SHP77 (cell line): Measurements from ENCODE around the gene IL1RAPL2.
"Not testable (repeated sequence)": the region's sequence is repeated elsewhere in the genome, so short reads cannot be mapped to it uniquely, and the experiment has no call there.

ENCODE experiments used
- DNase-seq, 2 experiments: peaks; one replicate each; lab custom pipeline; 2025; lab: John Stamatoyannopoulos, UW

Gene IL1RAPL2

DNA sequence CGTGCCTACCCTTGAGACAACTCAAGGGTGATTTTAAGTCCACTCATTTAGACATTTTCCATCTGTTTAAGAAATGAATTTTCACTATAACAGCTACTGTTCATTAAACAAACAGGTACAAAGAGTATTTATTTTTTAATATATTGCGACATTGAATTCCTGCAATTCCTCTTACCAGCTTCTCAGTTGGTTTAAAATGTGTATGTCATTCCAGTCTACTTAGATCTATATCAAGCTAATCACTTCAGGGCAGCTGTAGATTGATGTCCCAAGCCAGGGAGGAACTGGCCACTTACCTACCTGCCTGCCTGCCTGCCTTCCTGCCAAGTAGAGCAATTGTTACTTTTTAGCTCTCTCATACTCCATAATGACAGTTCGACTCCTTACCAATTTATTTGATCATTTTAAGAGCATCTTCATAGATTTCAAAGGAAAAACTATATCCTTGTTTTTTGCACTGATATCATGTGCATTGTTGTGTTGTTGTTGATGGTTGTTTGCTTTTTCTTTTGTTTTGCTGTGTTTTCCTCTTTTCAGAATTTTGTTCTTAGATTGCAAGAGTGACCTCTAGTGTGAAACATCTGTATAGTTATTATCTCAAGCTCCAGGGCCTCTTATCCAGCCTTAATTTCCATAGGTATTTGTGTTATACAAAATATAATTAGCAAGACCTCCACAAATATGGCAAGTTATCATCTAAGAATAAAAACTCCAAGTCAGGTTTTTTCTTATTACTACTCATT is 1135.5 kb downstream of the IL1RAPL2 start:
- DNase-seq, result no peak

DNA sequence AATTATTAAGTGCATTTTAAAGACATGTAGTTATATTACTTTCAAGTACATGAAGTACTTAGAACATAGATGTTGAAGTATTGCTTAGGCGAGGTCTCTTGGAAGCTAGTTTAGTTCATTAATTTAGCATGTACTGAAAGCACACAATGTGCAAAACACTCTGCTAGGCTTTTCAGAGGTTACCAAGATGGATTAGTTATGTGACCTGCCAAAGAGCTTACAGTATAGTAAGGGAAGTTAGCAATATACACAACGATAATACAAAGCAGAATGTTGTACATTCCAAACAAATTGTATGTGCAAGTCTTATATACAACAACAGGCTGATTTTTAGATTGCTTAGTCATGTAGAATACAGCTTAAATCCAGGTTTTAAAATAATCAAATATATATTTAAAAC is 1137.9 kb downstream of the IL1RAPL2 start:
- DNase-seq, result no peak

DNA sequence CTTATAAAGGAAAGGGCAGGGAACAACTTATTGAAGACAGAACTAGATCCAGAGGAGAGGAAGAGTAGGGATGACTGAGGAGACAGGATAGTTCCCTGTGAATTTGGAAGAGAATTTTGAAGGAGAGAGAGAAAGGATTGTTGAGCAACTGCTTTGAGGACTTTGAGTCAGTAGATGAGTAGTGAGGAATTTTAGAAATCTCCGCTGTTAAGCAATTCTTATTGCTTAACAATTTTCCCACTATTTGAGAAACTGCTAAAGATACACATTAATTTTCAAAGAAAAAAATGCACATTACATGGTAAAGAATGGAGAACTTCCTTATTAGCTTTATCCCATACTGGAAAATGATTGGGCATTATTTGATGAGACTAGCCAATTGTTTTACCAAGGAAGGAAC is 1140.0 kb downstream of the IL1RAPL2 start:
- DNase-seq, result no peak

DNA sequence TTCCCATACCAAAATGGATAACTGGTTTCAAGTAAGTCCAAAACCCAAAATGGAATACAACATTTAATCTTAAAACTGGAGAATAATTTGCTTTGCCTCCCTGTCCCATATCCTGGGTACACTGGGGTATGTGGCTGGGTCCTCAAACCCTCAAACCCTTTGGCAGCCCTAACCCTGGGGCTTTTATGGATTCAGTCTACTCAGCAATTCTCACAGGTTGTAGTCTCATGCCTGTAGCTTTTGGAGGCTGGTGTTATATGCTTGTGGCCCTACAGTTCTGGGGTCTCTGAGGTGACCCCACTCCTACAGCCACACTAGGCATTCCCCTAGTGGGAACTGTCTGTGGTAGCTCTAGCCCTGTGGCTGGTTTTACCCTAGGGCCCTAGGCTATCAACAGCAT is 1145.8 kb downstream of the IL1RAPL2 start:
- DNase-seq, result no peak

DNA sequence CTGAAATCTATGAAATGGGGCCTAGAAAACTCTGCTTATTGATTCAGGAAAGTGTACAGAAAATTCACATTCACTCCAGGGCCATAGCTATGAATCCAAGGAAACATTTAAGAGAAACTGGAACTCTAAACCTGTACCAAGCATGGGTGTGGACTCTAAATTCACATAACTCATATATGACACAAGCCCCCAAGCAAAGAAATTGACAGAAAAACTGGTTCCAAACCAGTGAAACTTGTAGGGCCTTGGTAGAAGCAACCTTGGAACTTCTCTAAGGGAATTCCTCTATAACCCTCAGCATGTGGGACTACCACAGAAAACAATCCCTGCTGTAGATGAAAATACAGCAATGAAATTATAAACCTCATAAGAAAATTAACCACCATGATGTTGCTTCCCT is 1149.7 kb downstream of the IL1RAPL2 start:
- no peak for DNase-seq

DNA sequence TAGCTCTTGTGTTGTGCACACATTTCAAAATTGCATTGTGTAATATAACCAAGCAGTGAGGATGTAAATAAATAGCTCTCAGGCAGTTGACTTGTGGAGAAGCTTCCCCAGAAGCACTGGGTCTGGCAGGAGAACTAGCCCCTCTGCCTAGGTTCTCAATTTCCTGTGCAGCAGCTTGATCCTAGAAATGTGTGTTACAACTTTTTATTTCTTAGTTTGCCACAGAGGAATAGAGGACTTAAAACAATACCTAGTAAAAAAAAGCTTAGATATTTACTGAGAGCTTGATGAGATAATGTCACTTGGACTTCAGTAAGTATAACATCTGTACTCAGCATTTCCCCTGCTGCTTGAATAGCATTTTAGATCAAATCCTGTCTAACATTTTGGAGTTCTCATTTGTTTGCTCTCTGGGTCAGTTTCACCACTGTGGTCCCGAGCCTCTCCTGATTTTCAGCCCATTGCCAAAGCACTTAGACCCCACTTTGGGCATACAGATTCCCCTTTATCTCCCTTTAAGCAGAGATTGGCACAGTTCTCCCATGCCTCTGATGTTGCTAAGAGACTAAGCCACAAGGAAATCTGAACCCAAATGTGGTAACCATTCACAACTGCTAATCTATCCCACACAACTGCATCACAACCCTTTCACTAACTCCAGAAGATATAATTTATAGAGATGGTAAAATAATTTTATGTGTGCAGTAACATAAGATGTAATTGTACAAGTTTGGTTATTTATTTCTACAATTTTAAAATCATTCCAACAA is 1158.2 kb downstream of the IL1RAPL2 start:
- no peak for DNase-seq

DNA sequence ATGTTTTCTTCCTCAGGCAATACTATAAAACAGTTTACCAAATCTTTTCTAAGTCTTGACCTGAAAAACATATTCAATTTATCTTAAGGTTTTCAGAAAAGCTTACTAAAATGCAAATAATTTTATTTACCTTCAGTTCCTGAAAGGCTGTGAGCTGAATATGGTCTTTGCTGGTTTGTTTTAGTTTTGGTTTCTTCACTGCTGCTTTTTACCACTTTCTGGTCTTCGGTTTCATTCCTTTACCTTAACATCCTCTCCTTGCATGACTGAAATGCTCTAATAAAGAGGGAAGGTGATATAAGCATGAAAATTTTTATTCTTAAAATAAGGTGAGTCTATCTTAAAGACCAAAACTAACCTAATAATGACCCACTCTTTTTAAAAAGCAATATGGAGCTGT is 1159.2 kb downstream of the IL1RAPL2 start:
- DNase-seq, result no peak

DNA sequence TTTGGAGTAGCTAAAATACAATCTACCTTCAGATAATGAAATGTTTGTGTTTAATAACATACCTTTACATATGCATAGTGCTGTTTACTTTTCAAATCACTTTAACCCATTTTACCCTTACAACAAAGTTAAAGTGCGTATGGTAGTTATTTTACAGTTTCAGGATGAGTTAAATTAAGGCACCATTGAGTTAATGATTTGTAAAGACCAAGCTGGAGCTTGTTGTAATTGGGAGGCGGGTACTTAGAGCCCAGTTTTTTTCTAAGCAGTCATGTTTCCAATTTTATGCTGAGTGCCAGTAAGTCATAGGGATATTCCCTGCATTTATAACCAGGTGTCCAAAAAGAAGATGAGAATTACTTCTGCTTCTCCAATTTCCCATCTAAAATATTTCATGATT is 1172.2 kb downstream of the IL1RAPL2 start:
- DNase-seq, result no peak

DNA sequence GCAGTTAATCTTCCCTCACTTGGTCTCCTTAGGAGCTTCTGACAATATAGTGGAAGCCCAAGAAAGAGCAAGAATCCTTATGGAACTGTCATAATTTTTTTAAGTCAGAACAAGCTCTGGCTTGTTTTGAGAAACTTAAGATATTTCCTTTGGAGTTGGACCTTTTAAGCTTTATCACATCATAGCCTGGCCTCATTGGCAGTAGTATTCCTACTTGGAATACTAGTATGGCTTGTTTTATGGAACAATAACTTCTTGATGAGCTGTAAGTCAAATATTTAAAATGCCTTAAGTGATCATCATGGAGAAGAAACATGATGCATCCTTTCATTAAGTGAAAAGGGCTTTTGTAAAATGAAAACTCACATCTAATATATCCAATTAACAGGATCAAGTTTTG is 1178.3 kb downstream of the IL1RAPL2 start:
- DNase-seq, result no peak

DNA sequence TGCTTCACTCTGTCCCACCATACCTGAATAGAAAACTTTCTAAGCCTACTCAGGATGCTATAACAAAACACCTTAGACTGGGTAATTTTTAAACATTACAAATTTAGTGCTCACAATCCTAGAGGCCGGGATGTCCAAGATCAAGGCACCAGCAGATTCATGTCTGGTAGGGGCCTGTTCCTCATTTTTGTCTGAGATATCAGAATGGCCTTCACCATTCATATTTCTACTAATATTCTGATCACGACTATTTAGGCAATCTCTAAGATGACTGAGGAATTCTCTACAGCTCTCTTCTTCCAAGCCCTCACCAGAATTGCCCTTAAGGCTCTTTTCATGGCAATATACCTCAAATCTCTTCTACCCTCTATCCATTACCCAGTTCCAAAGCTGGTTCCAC is 1178.9 kb downstream of the IL1RAPL2 start:
- no peak for DNase-seq

DNA sequence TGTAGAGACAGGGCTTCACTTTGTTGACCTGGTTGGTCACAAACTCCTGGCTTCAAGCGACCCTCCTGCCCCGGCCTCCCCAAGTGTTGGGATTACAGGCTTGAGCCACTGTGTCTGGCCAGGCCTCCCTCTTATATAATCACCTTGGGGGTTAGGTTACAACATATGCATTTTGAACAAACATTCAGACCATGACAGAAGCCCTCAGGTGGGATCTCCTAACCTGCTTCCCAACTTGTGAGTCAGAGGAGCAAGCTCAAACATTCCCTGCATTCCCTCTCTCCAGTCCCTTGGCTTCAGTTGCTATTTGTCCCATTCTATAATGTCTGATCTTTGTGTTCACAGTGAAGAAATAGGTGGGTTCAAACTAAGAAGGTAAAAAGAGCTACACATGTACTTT is 1179.9 kb downstream of the IL1RAPL2 start:
- no peak for DNase-seq

DNA sequence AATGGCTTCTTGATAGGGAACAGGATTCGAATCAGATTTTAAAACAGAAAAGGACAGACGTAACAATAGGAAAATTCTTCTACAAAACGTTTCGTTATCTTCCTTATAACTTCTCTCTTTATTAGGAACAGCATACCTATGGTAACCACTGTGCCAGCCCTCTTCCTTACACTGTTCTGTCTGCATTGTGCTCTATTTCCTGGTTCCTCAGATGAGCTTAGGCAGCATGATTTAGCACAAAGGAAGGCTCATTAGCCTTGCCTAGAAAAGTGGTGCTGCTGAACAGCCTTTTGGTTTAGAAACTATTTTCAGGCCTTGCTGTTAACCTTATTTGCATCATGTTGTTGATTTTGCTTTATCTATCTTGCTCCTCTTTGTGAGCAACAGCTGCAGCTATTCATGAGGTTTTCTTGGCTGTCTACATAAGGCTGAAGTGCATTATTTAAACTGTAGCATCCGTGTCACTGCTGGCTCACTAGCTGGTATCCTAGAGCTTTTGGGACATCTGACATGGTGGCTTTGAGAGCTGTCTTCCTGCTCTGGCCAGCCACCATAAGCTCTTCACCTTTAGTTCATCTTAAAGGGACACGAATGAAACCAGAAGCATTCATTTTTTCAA is 1186.4 kb downstream of the IL1RAPL2 start:
- peak in 1 of 2 experiments; percentile 22 for DNase-seq

DNA sequence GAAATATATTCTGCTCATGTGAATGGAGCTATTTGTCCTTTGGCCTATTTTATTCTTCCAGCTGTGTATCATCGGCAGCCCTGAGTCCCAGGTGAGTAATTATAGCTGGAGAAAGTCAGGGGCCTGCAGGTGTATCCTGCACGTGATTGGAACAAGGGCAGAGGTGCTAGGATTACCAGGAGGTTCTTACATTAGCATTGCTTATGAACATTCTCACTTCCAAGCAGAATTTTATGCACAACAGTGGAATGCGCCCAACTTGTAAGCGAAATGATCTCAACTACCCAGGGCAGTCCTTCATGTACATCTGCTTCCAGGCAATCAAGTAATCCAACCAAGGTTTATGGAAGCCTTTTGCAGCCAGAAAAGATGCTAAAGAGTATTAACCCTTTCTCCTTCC is 1187.4 kb downstream of the IL1RAPL2 start:
- DNase-seq, result no peak

DNA sequence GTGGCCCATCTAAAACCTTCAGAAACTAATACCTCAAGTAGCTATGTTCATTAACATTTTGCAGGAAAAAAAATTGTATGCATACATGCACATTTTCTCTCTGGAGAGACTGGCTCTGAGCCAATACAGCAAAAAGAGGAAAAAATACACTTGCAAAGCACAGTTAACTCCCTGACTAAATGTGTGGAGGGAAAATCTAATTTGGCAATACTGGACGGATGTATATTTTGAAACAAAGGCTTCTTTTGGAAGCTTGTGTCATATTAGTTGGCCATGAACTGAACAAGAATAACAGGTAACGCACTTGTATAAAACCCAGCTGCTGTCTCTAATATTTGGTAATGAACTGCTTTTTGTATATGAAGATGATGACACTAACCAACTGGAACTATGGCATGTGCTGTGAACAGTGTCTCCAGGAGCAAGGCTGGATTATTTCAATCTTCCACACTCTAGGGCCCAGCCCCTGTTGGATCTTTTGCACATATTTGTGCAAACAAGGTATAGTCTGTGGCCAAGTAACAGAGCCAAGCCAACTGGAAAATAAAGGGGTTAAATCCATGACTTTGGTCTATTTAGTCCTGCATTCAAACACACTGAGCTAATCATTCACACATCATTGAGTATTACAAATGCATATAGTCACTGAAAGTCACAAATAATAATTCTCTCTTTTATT is 1188.4 kb downstream of the IL1RAPL2 start:
- DNase-seq, result no peak

DNA sequence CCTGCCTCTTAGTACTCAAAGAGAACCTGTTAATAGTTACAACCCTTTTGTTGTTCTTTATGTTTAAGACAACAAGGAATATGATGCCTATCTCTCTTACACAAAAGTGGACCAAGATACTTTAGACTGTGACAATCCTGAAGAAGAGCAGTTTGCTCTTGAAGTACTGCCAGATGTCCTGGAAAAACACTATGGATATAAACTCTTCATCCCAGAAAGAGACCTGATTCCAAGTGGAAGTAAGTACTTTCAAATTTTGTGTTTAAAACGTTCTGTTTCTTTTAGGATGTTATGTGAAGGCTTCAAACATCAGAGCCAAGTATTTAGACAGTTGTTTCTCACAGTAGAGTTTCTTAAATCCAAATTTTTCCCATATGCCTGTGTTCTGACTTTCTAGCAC is 1189.1 kb downstream of the IL1RAPL2 start:
- DNase-seq, result no peak

DNA sequence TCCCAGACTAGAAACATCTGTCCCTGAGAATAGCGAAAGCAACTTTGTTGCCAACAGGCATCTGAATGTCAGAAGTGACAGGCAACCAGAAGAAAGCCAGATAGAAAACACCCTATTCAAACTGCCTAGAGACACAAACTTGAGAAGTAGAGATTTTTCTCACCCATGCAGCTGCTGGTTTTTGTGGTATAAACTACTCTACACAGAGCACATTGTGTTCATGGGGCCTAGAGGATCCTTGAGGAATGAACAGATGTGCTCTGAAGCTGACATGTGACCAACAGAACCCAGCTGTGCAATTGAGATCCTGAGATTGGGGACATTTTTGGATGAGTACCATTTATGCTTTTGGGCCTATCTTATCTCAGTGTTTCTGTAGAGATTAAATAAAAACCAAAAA is 1192.8 kb downstream of the IL1RAPL2 start:
- DNase-seq, result no peak

DNA sequence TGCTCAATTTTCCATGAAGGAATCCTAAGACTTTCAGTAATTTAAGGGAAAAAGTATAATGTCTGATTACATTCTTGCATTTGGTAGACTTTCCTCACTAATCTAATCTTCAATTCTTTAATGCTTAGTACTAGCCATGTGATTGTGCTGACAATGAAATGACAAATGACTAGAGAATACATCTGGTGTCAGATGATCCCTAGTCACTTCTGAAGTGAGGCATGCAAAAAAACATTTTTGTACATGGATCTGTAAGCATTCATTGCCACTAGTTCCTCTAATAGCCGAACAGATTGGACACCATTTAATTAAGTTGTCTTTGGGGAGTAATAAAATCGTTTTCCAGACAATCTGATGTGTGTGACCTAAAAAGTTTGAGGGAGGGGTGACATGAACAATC is 1193.6 kb downstream of the IL1RAPL2 start:
- no peak for DNase-seq

DNA sequence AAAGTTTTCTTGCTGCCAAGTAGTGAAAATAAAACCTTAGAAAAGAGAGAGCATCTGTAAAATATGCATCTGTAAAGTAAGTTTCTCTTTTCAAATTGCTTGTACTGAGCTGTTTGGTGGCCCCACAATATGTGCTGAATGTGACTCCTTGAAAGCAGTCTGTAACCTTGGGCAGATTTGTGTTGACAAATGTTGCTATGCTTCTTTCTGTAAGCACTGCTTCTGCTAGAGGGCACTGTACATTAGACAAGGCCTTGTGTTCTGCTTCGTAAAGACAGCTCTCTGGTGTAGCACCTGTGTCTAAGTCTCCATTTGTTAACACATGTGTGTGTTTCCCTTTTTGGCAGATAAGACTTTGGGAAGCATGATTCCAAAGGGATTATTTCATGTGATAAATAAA is 1199.7 kb downstream of the IL1RAPL2 start:
- DNase-seq, result no peak

DNA sequence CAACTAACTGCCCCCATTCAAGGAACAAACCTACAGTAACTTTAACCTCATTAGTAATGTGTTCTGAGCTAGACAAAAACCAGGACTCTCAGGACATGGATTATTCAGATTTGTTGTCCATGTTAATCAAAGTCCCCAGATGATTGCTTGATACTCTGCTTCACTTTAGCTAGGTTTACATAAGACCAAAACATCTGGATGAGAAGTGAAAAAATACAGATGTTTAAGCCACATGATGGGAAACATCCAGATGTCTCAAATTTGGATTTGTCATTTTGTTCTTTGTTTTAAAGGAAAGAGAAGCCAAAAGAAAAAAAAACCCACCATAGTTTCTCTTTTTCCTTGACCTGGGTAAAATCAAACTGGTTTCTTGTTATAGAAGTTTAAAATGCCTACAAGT is 1207.8 kb downstream of the IL1RAPL2 start:
- no peak for DNase-seq

DNA sequence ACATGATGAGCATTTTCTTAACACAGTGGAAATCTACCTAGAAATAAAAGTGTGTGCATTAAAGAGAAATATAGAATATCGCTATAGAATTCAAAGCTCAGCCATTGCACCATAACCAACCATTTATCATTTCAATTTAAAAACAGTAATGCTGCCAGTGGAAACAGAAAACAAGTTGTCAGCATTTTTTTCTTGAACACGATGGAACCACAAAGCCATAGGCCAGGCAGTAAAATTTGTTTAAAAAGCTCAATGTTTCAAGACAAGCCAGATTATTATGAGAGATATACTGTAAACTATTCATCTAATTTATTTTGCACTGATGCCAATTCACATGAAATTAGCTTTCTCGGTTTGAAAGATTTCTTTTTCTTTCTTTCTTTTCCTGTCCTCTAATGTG is 1209.7 kb downstream of the IL1RAPL2 start:
- no peak for DNase-seq

DNA sequence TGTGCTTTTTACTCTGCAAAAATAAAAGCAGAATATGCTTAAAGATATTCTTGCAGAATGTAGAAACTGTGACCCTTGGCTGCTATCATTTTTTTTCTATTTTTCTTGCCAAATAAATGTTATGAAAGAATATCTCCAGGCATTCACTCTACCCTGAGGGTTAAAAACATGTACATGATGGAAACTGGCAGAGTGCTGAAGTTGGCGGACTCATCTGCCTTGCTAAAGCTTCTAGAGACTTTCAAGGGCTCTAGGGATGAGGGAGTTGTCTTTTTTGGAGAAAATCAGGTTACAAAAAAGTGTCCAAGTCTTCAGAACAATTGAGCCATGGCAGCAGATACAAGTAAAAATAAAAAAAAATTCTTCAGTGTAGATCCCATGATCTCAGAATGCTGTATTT is 1215.8 kb downstream of the IL1RAPL2 start:
- DNase-seq, result no peak

DNA sequence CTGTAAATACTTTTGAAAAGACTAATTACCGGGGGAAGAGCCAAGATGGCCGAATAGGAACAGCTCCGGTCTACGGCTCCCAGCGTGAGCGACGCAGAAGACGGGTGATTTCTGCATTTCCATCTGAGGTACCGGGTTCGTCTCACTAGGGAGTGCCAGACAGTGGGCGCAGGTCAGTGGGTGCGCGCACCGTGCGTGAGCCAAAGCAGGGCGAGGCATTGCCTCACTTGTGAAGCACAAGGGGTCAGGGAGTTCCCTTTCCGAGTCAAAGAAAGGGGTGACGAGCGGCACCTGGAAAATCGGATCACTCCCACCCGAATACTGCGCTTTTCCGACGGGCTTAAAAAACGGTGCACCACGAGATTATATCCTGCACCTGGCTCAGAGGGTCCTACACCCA is 1230.9 kb downstream of the IL1RAPL2 start:
- DNase-seq, result not testable (repeated sequence)

DNA sequence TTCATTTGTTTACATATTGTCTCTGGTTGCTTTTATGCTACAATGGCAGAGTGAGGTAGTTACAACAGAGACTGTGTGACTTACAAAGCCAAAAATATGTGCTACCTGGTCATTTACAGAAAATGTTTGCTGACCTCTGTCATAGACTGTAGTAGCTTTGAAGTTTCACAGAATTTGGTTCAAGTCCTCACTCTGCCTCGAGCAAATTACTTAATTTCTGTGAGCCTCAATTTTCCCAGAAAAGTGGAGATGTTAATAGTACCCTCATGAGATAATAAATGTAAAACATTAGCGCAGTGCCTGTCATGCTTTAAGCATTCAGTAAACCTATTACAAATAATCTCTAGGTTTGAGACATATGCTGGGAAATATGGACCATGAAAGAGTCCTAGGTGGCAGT is 1237.9 kb downstream of the IL1RAPL2 start:
- DNase-seq, result no peak
